Sigmoid colon (tissue), 7 donors: ENCODE data around the gene OR4M1. TPM values are rescaled to one million over a fixed set of nuclear protein-coding genes. Genes with fewer than 3 reads are reported as not detected.
"Not testable (repeated sequence)": the region's sequence is repeated elsewhere in the genome, so short reads cannot be mapped to it uniquely, and the experiment has no call there.

Experiments used
- DNase-seq: peaks from one replicate; pipeline ENCODE4 v3.0.0-alpha.2; 2019
- H3K27ac ChIP-seq, 4 donors: fragments of 200-600 bp; sonication (generic); one replicate each; pipeline ENCODE4 v1.5.1; 2016 to 2019; ENCODE audit warnings: mild to moderate bottlenecking in 1 of 4
- H3K27me3 ChIP-seq, 3 donors: fragments of 200-600 bp; sonication (generic); one replicate each; pipeline ENCODE4 v1.5.1; 2019; ENCODE audit warnings: mild to moderate bottlenecking in 1 of 3
- H3K36me3 ChIP-seq, 4 donors: fragments of 200-600 bp; sonication (generic); one replicate each; pipeline ENCODE4 v1.5.1; 2016 to 2019
- H3K4me1 ChIP-seq, 4 donors: fragments of 200-600 bp; sonication (generic); one replicate each; pipeline ENCODE4 v1.5.1; 2017 to 2019
- H3K4me3 ChIP-seq, 4 donors: fragments of 200-600 bp; sonication (generic); one replicate each; pipeline ENCODE4 v1.5.1; 2017 to 2019; ENCODE audit warnings: mild to moderate bottlenecking in 2 of 4, moderate library complexity in 1 of 4
- H3K9me3 ChIP-seq, 4 donors: fragments of 200-600 bp in 3 of 4; sonication (generic) in 3 of 4; one replicate each; pipeline versions ENCODE4 v1.5.1 to v1.6.1; 2013 to 2019
- EP300 ChIP-seq, 4 donors: sonication (generic); formaldehyde crosslinking; IDR thresholded peaks; one replicate each; pipeline ENCODE4 v1.6.1; 2017; ENCODE audit warnings: antibody characterized with exemption in 4 of 4
- POLR2A ChIP-seq, 2 donors: fragments of 450-650 bp; IDR thresholded peaks; one replicate each; pipeline ENCODE4 v1.6.1; 2016; ENCODE audit warnings: antibody characterized with exemption in 2 of 2, mild to moderate bottlenecking in 2 of 2, moderate library complexity in 2 of 2
- POLR2AphosphoS5 ChIP-seq, 4 donors: sonication (generic); formaldehyde crosslinking; IDR thresholded peaks; one replicate each; pipeline ENCODE4 v1.6.1; 2017; ENCODE audit warnings: antibody characterized with exemption in 4 of 4
- WGBS, 2 donors: extraction: QIAGEN DNeasy Blood & Tissue Kit; methylation state at CpG; one replicate each; pipeline ENCODE4 v1.1.7; 2013; 5-methylcytosine and 5-hydroxymethylcytosine counted together
- intact Hi-C: fragments of 100-400 bp; cut with DNase I; formaldehyde crosslinking; loops from one replicate; pipeline ENCODE4 v1.15.1; 2023
- polyA plus RNA-seq, 3 donors: library from polyadenylated mRNA; stranded (reverse); fragments of 200-250 nt; gene quantifications; one replicate each; pipeline ENCODE4 v1.2.3, GENCODE V29; 2013
- total RNA-seq, 4 donors: library from RNA; depleted of rRNA; stranded (reverse); fragments of >200 nt; gene quantifications; one replicate each; pipeline ENCODE4 v1.1.0, GENCODE V29; 2016
- TF ChIP-seq, protein P1 (sequence below), 4 experiments: fragments of 450-650 bp in 3 of 4; fragments of 200-600 bp in 1 of 4; IDR thresholded peaks; one replicate each; pipeline ENCODE4 v1.5.1; 2016 to 2019; ENCODE audit warnings: antibody characterized with exemption in 4 of 4, mild to moderate bottlenecking in 3 of 4, moderate library complexity in 2 of 4
- donor health status: healthy with polysubstance abuse.
- donor health status: Bipolar disorder and iron deficiency.
- donor health status: healthy.

OR4M1 gene
- total and polyA plus RNA-seq, 7 donors: not detected

- no peak for DNase-seq
- no peaks in the 10 kb centered on the region for H3K36me3 ChIP-seq
- no peak overlapping the region for H3K4me3 ChIP-seq
- no peaks in the 10 kb centered on the region for H3K9me3 ChIP-seq
- no peaks in the 10 kb centered on the region for H3K4me1 ChIP-seq
- TF ChIP-seq, protein P1, sequence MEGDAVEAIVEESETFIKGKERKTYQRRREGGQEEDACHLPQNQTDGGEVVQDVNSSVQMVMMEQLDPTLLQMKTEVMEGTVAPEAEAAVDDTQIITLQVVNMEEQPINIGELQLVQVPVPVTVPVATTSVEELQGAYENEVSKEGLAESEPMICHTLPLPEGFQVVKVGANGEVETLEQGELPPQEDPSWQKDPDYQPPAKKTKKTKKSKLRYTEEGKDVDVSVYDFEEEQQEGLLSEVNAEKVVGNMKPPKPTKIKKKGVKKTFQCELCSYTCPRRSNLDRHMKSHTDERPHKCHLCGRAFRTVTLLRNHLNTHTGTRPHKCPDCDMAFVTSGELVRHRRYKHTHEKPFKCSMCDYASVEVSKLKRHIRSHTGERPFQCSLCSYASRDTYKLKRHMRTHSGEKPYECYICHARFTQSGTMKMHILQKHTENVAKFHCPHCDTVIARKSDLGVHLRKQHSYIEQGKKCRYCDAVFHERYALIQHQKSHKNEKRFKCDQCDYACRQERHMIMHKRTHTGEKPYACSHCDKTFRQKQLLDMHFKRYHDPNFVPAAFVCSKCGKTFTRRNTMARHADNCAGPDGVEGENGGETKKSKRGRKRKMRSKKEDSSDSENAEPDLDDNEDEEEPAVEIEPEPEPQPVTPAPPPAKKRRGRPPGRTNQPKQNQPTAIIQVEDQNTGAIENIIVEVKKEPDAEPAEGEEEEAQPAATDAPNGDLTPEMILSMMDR (IDR thresholded peaks at IDR 0.05): no peak
- TF ChIP-seq POLR2AphosphoS5 (IDR thresholded peaks at IDR 0.05): no peak
- no peak for TF ChIP-seq POLR2A (IDR thresholded peaks at IDR 0.05)
- no peak for TF ChIP-seq EP300 (IDR thresholded peaks at IDR 0.05)
- WGBS, 2 donors: 85 to 86% methylated on average over 5 of the region's 5 CpGs
- no peaks in the 10 kb centered on the region for H3K27me3 ChIP-seq
- no peak overlapping the region for H3K27ac ChIP-seq
- intact Hi-C loops: no loop called here
Measured at GRCh38 chr14:19799880-19800279, 26.6 kb downstream of the OR4M1 start.

GRCh38 chr14:19800282-19801117, 27.2 kb downstream of the OR4M1 start:
- Histone ChIP-seq H3K4me3 (no peak overlapping the region), H3K27me3 (no peaks in the 10 kb centered on the region), H3K4me1 (no peaks in the 10 kb centered on the region), H3K27ac (no peak overlapping the region), H3K36me3 (no peaks in the 10 kb centered on the region), H3K9me3 (no peaks in the 10 kb centered on the region)
- WGBS, 2 donors: 87 to 88% methylated on average over 17 of the region's 17 CpGs
- intact Hi-C loops: no loop called here
- no peak for DNase-seq
- no peak for TF ChIP-seq POLR2A (IDR thresholded peaks at IDR 0.05)
- TF ChIP-seq EP300 (IDR thresholded peaks at IDR 0.05): no peak
- TF ChIP-seq, protein P1 (IDR thresholded peaks at IDR 0.05): no peak
- no peak for TF ChIP-seq POLR2AphosphoS5 (IDR thresholded peaks at IDR 0.05)

DNA sequence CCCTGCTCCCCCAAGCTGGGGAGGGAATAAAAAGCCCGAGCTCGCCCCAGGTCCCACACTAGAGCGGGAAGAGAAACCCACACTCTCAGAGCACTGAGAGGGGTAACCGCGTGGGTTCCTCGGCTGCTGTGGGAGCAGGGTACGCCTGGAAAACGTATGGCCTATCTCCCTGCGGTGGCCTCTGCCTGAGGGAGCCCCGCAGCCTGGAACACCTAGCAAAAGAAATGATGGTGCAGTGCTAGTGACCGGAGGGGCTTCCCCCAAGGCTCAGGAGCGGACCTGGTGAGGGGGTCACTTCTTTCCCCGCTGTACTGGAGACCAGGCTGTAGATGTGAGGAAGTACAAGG, 27.8 kb downstream of the OR4M1 start:
- Histone ChIP-seq H3K36me3 (no peaks in the 10 kb centered on the region), H3K9me3 (no peaks in the 10 kb centered on the region), H3K27ac (no peak overlapping the region), H3K4me3 (no peak overlapping the region), H3K27me3 (no peaks in the 10 kb centered on the region), H3K4me1 (no peaks in the 10 kb centered on the region)
- TF ChIP-seq POLR2A (IDR thresholded peaks at IDR 0.05) (no peak), POLR2AphosphoS5 (IDR thresholded peaks at IDR 0.05) (no peak), EP300 (IDR thresholded peaks at IDR 0.05) (no peak)
- TF ChIP-seq, protein P1 (IDR thresholded peaks at IDR 0.05): no peak
- intact Hi-C loops: no loop called here
- no peak for DNase-seq
- WGBS, 2 donors: 83 to 89% methylated on average over 13 of the region's 13 CpGs

DNA sequence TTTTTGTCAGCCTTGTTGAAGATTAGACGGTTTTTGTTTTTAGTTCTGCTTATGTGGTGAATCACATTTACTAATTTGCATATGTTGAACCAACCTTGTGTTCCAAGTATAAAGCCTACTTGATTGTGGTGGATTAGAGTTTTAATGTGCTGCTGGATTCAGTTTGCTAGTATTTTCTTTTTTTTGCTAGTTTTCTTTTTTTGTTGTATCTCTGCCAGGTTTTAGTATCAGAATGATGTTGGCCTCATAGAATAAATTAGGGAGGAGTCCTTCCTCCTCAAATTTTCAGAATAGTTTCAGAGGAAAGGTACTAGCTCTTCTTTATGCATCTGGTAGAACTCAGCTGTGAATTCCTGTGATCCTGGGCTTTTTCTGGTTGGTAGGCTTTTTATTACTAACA, 30.2 kb downstream of the OR4M1 start, which contains the start of gene OR4N2:
Gene OR4N2, plus strand, starts transcription at position 301 of the 400 bp plus-strand sequence. CDS start 23,679 bp downstream, outside the sequence.
- H3K4me3 ChIP-seq, H3K9me3 ChIP-seq, H3K4me1 ChIP-seq, intact Hi-C loops, H3K27ac ChIP-seq, H3K27me3 ChIP-seq, DNase-seq, H3K36me3 ChIP-seq: not testable (repeated sequence)
- 86 to 88% methylated on average over 1 of the region's 1 CpG for WGBS, 2 donors

GRCh38 chr14:19813171-19813920, 40.0 kb downstream of the OR4M1 start:
- intact Hi-C loops, H3K36me3 ChIP-seq, H3K27me3 ChIP-seq, H3K4me1 ChIP-seq, H3K9me3 ChIP-seq, H3K4me3 ChIP-seq, H3K27ac ChIP-seq, DNase-seq: not testable (repeated sequence)
- WGBS, 2 donors: 66 to 68% methylated on average over 4 of the region's 4 CpGs

GRCh38 chr14:19819879-19820278, 46.6 kb downstream of the OR4M1 start:
- H3K27ac ChIP-seq, DNase-seq, intact Hi-C loops, H3K4me3 ChIP-seq, H3K36me3 ChIP-seq, H3K4me1 ChIP-seq, H3K27me3 ChIP-seq, H3K9me3 ChIP-seq: not testable (repeated sequence)
- WGBS, 2 donors: 45 to 86% methylated on average over 1 of the region's 1 CpG

DNA sequence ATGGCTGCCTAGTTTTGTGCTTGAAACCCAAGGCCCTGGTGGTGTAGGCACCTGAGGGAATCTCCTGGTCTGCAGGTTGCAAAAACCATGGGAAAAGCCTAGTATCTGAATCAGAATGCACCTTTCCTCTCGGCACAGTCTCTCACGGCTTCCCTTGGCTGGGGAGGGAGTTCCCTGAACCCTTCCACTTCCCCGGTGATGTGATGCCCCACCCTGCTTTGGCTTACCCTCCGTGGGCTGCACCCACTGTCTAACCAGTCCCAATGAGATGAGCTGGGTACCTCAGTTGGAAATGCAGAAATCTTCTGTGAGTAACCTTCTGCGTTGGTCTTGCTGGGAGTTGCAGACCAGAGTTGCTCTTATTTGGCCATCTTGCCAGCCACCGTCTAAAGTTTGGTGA, 47.7 kb downstream of the OR4M1 start:
- 68 to 77% methylated on average over 6 of the region's 6 CpGs for WGBS, 2 donors
- H3K4me3 ChIP-seq, H3K9me3 ChIP-seq, H3K27me3 ChIP-seq, H3K36me3 ChIP-seq, DNase-seq, intact Hi-C loops, H3K4me1 ChIP-seq, H3K27ac ChIP-seq: not testable (repeated sequence)
